Measurements from ENCODE around the gene TMEM37. TPM values are rescaled to one million over a fixed set of nuclear protein-coding genes. Genes with fewer than 3 reads are reported as not detected.

The TMEM37 gene
- total and polyA plus RNA-seq, 9 of the 15 experiments (the other 6 are each of a cell fraction or from before 2014, with no cell fraction given): 0.03 to 0.64 (median 0.31) TPM; not detected in 1

DNA sequence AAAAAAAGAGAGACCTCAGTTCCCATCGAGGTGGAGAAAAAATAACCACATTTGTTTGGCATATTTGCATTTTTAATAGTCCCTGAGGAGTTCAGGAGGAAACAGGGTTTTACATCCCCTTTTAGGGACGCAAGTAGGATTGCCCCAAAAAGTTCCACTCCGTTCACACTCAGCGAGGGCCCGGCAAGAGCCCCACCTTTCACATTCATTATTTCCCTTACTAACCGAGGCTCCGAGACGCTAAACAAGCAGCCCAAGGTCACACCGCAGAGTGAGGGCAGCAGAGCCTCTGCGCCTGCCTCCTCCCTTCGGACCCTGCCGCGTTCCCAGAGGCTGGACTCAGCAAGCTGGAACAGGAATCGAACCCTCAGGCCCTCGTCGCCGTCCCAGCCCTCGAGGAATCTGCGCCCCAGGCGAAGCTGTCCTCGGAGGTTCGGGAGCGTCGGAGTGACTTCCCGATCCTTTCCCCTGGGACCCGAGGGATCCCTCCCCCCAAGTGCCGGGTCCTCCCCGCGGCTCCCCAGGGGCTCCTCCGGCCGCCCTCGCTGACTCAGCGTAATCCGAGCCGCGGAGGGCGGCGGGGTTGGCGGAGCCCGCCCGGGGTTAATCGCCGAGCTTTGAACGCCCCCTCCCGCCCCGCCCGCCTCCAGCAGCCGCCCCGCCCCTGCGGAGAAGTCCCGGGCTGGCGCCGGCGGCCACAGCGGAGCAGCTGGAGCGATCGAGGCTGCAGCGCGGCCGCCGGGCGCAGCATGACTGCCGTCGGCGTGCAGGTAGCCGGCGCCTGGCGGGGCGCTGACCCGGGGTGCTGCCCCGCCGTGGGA is at the start of gene TMEM37 (continued):
- TF ChIP-seq NBN (IDR thresholded peaks at IDR 0.05; ENCODE audit: low read depth) (peak; percentile 65; the same call in 1 of the 2 replicates), HNRNPL (IDR thresholded peaks at IDR 0.05; ENCODE audit: low read depth, low read length) (no peak), CTCFL (IDR thresholded peaks at IDR 0.05; ENCODE audit: borderline replicate concordance, insufficient read depth, low read depth, low read length, poor library complexity, severe bottlenecking) (no peak), ZNF512 (tag; IDR thresholded peaks at IDR 0.05) (no peak), HNRNPLL (IDR thresholded peaks at IDR 0.05; ENCODE audit: low read depth, low read length, poor library complexity, severe bottlenecking) (no peak), BCOR (IDR thresholded peaks at IDR 0.05) (peak; percentile 97), NRF1 (conservative IDR thresholded peaks at IDR 0.05 in 1 of 2, IDR thresholded peaks at IDR 0.05 in 1 of 2) (peak; percentile 42 to 53; a peak in 3 of 4 replicates), GTF2E2 (tag; IDR thresholded peaks at IDR 0.05) (no peak), HNRNPK (IDR thresholded peaks at IDR 0.05; ENCODE audit: low read depth, low read length, poor library complexity, severe bottlenecking) (peak; percentile 53), NEUROD1 (IDR thresholded peaks at IDR 0.05; ENCODE audit: borderline replicate concordance, low read depth, low read length, partially characterized antibody) (peak; percentile 38), ZBTB17 (CRISPR knock-in tag; IDR thresholded peaks at IDR 0.05) (peak; percentile 2; the same call in 1 of the 2 replicates), KAT8 (IDR thresholded peaks at IDR 0.05; ENCODE audit: low read depth) (0 out of 2 replicates have a peak, but pooled peaks have one; percentile 31), NR4A1 (CRISPR knock-in tag; IDR thresholded peaks at IDR 0.05) (no peak), NR4A1 (tag; IDR thresholded peaks at IDR 0.05) (no peak), ZNF668 (CRISPR knock-in tag; IDR thresholded peaks at IDR 0.05) (no peak), PATZ1 (CRISPR knock-in tag; IDR thresholded peaks at IDR 0.05; ENCODE audit: borderline replicate concordance) (no peak)
- TF ChIP-seq, protein P1, sequence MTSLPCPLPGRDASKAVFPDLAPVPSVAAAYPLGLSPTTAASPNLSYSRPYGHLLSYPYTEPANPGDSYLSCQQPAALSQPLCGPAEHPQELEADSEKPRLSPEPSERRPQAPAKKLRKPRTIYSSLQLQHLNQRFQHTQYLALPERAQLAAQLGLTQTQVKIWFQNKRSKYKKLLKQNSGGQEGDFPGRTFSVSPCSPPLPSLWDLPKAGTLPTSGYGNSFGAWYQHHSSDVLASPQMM (CRISPR knock-in tag; IDR thresholded peaks at IDR 0.05): no peak
- TF ChIP-seq, protein P2, sequence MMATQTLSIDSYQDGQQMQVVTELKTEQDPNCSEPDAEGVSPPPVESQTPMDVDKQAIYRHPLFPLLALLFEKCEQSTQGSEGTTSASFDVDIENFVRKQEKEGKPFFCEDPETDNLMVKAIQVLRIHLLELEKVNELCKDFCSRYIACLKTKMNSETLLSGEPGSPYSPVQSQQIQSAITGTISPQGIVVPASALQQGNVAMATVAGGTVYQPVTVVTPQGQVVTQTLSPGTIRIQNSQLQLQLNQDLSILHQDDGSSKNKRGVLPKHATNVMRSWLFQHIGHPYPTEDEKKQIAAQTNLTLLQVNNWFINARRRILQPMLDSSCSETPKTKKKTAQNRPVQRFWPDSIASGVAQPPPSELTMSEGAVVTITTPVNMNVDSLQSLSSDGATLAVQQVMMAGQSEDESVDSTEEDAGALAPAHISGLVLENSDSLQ (IDR thresholded peaks at IDR 0.05): 0 out of 2 replicates have a peak, but pooled peaks have one; percentile 16
- TF ChIP-seq, protein P3, sequence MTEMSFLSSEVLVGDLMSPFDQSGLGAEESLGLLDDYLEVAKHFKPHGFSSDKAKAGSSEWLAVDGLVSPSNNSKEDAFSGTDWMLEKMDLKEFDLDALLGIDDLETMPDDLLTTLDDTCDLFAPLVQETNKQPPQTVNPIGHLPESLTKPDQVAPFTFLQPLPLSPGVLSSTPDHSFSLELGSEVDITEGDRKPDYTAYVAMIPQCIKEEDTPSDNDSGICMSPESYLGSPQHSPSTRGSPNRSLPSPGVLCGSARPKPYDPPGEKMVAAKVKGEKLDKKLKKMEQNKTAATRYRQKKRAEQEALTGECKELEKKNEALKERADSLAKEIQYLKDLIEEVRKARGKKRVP (CRISPR knock-in tag; IDR thresholded peaks at IDR 0.05): no peak

All from K562 (cell line).